ENCODE results near the gene BCL7B. TPM values are rescaled to one million over a fixed set of nuclear protein-coding genes. Genes with fewer than 3 reads are reported as not detected.

BCL7B gene
- total RNA-seq (2022; extraction: Qiagen RNA extraction; ENCODE audit: low read depth), result 64.3 to 77.7 TPM (median 72.6 TPM) in 5 replicates

GRCh38 chr7:73557397-73558257 is at the start of gene BCL7B:
Gene BCL7B (minus strand): TSS chr7:73557690. CDS start chr7:73557578, 112 bp downstream.

GRCh38 chr7:73578342-73579128 is 21.0 kb upstream of the BCL7B start, which contains the start of gene TBL2:
Gene TBL2 (minus strand): TSS chr7:73578579. CDS start chr7:73578549, 30 bp downstream.

GRCh38 chr7:73522105-73522872 is 35.2 kb downstream of the BCL7B start, which contains the start of gene BAZ1B:
Gene BAZ1B (minus strand): TSS chr7:73522293. CDS start chr7:73521933, 360 bp downstream.

Other genes with a start within 250 kb of the BCL7B start
- 43.9 to 60.8 TPM (median 56.0 TPM) in 5 replicates for gene NSUN5, start 248.9 kb downstream of the BCL7B start, total RNA-seq (2022; extraction: Qiagen RNA extraction; ENCODE audit: low read depth)
- not detected in 5 replicates for gene TRIM50, start 229.6 kb downstream of the BCL7B start, total RNA-seq (2022; extraction: Qiagen RNA extraction; ENCODE audit: low read depth)
- gene FKBP6, start 229.5 kb downstream of the BCL7B start, total RNA-seq (2022; extraction: Qiagen RNA extraction; ENCODE audit: low read depth), result not detected in 5 replicates
- gene FZD9, start 123.9 kb downstream of the BCL7B start, total RNA-seq (2022; extraction: Qiagen RNA extraction; ENCODE audit: low read depth), result 1.1 to 2.0 TPM (median 1.9 TPM) in 5 replicates
- 52.1 to 66.9 TPM (median 61.1 TPM) in 5 replicates for gene BAZ1B, start 35.4 kb downstream of the BCL7B start, total RNA-seq (2022; extraction: Qiagen RNA extraction; ENCODE audit: low read depth)
- gene TBL2, start 20.9 kb upstream of the BCL7B start, total RNA-seq (2022; extraction: Qiagen RNA extraction; ENCODE audit: low read depth), result 54.2 to 57.6 TPM (median 55.2 TPM) in 5 replicates
- gene MLXIPL, start 66.8 kb upstream of the BCL7B start, total RNA-seq (2022; extraction: Qiagen RNA extraction; ENCODE audit: low read depth), result 0.63 to 1.3 TPM (median 0.90 TPM) in 5 replicates
- gene VPS37D, start 110.1 kb upstream of the BCL7B start, total RNA-seq (2022; extraction: Qiagen RNA extraction; ENCODE audit: low read depth), result 2.9 to 6.0 TPM (median 5.1 TPM) in 5 replicates
- 6.9 to 10.5 TPM (median 10.2 TPM) in 5 replicates for gene DNAJC30, start 125.8 kb upstream of the BCL7B start, total RNA-seq (2022; extraction: Qiagen RNA extraction; ENCODE audit: low read depth)
- 126 to 174 TPM (median 136 TPM) in 5 replicates for gene BUD23, start 125.9 kb upstream of the BCL7B start, total RNA-seq (2022; extraction: Qiagen RNA extraction; ENCODE audit: low read depth)
- gene STX1A, start 162.0 kb upstream of the BCL7B start, total RNA-seq (2022; extraction: Qiagen RNA extraction; ENCODE audit: low read depth), result 58.5 to 80.4 TPM (median 70.2 TPM) in 5 replicates
- gene ABHD11, start 181.1 kb upstream of the BCL7B start, total RNA-seq (2022; extraction: Qiagen RNA extraction; ENCODE audit: low read depth), result 20.5 to 29.3 TPM (median 24.9 TPM) in 5 replicates
- 1.4 to 3.4 TPM (median 2.9 TPM) in 5 replicates for gene CLDN3, start 212.6 kb upstream of the BCL7B start, total RNA-seq (2022; extraction: Qiagen RNA extraction; ENCODE audit: low read depth)

Measured in A549 treated with RU486 at 1 μM for 4 hours (cell line).